Endothelial cell (in vitro differentiated cells): ENCODE data around the gene THSD7A. TPM values are rescaled to one million over a fixed set of nuclear protein-coding genes. Genes with fewer than 3 reads are reported as not detected.
A peak's percentile ranks its signal among the peaks of the same experiment; 100 is the strongest.

ENCODE experiments used
- DNase-seq: peaks from one replicate; pipeline ENCODE4 v3.0.0; 2021; ENCODE audit warnings: low spot score
- H3K27ac Mint-ChIP-seq: one replicate; pipeline ENCODE4 v1.8.0; 2021; ENCODE audit warnings: mixed read lengths, inconsistent platforms; ENCODE audit not compliant: unreplicated experiment
- H3K27me3 Mint-ChIP-seq: one replicate; pipeline ENCODE4 v1.8.0; 2021; ENCODE audit warnings: mild to moderate bottlenecking, moderate library complexity, mixed read lengths, inconsistent platforms; ENCODE audit not compliant: unreplicated experiment
- H3K36me3 Mint-ChIP-seq: one replicate; pipeline ENCODE4 v1.8.0; 2021; ENCODE audit warnings: mild to moderate bottlenecking, low read depth, mixed read lengths, inconsistent platforms; ENCODE audit not compliant: unreplicated experiment
- H3K4me1 Mint-ChIP-seq: one replicate; pipeline ENCODE4 v1.8.0; 2021; ENCODE audit warnings: mild to moderate bottlenecking, mixed read lengths, inconsistent platforms; ENCODE audit not compliant: unreplicated experiment
- H3K4me3 Mint-ChIP-seq: one replicate; pipeline ENCODE4 v1.8.0; 2021; ENCODE audit warnings: mild to moderate bottlenecking, mixed read lengths, inconsistent platforms; ENCODE audit not compliant: unreplicated experiment
- H3K9me3 Mint-ChIP-seq: one replicate; pipeline ENCODE4 v1.8.0; 2021; ENCODE audit warnings: mixed read lengths, inconsistent platforms; ENCODE audit not compliant: unreplicated experiment
- CTCF ChIP-seq: fragments of 200-600 bp; sonication (generic); IDR thresholded peaks from one replicate; pipeline ENCODE4 v1.5.0; 2021; ENCODE audit warnings: antibody characterized with exemption; ENCODE audit not compliant: unreplicated experiment
- total RNA-seq: library from RNA; stranded (reverse); fragmentation: NEBNext Ultra II Directional; extraction: Animal tissue kit (Norgen Biotek cat#: 25700); gene quantifications from one replicate; pipeline ENCODE4 v1.2.1, GENCODE V29; 2021; ENCODE audit not compliant: unreplicated experiment

The THSD7A gene
- total RNA-seq, 1 donor from 2014 or later, result 28.7 TPM

GRCh38 chr7:11655163-11655562, 176.8 kb downstream of the THSD7A start:
- peaks cover 7% of the 10 kb centered on the region for H3K4me1 Mint-ChIP-seq
- H3K4me3 Mint-ChIP-seq, result no peak overlapping the region
- no peaks in the 10 kb centered on the region for H3K9me3 Mint-ChIP-seq
- peak overlapping the region; percentile 22 for H3K27ac Mint-ChIP-seq
- H3K36me3 Mint-ChIP-seq, result no peaks in the 10 kb centered on the region
- DNase-seq, result no peak
- no peak for TF ChIP-seq CTCF
- peaks cover 2% of the 10 kb centered on the region for H3K27me3 Mint-ChIP-seq

GRCh38 chr7:11650500-11650899, 181.5 kb downstream of the THSD7A start:
- no peak overlapping the region for H3K4me3 Mint-ChIP-seq
- H3K4me1 Mint-ChIP-seq, result peaks cover 8% of the 10 kb centered on the region
- no peak overlapping the region for H3K27ac Mint-ChIP-seq
- no peaks in the 10 kb centered on the region for H3K27me3 Mint-ChIP-seq
- no peaks in the 10 kb centered on the region for H3K36me3 Mint-ChIP-seq
- no peak for TF ChIP-seq CTCF
- DNase-seq, result no peak
- H3K9me3 Mint-ChIP-seq, result no peaks in the 10 kb centered on the region

DNA sequence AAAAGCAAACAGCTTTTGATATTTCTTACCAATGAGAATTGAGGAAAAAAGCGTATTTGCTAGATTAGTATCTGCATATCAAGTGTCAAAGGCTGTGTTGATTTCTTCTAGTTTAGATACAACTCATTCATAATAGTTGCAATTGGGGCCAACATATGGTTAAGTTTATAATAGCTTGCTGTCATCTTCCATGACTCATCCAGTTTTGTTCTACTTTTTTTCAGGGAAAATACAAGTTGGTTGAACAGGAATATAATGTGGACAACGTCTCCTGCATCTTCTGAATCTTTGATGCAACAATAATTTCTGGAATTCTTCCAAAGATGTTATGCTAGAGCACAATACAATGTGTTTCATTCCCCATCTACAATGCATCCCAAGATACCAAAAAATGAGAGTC, 182.0 kb downstream of the THSD7A start:
- DNase-seq, result no peak
- H3K27ac Mint-ChIP-seq, result no peak overlapping the region
- H3K4me1 Mint-ChIP-seq, result peaks cover 8% of the 10 kb centered on the region
- no peaks in the 10 kb centered on the region for H3K36me3 Mint-ChIP-seq
- H3K27me3 Mint-ChIP-seq, result no peaks in the 10 kb centered on the region
- H3K4me3 Mint-ChIP-seq, result no peak overlapping the region
- TF ChIP-seq CTCF, result no peak
- no peaks in the 10 kb centered on the region for H3K9me3 Mint-ChIP-seq

DNA sequence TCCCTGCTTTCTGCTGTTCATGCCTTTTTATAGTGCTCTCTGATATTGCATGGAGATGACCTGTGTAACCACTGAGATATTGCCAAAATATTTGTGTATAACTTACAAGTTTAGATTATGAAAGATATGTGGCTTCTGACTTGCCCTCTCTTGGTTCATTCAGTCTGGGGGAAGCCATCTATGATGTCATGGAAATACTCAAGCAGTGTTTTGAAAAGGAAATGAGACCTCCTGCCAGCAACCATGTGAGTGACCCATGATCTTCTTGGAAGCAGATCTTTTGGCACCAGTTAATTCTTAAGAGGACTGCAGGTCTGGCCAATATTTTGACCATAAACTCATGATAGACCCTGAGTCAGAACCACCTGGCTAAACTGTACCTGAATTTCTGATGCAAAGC, 183.0 kb downstream of the THSD7A start:
- TF ChIP-seq CTCF, result no peak
- Mint-ChIP-seq H3K4me3 (no peak overlapping the region), H3K27ac (no peak overlapping the region), H3K36me3 (no peaks in the 10 kb centered on the region), H3K27me3 (no peaks in the 10 kb centered on the region), H3K4me1 (peaks cover 8% of the 10 kb centered on the region), H3K9me3 (no peaks in the 10 kb centered on the region)
- no peak for DNase-seq

DNA sequence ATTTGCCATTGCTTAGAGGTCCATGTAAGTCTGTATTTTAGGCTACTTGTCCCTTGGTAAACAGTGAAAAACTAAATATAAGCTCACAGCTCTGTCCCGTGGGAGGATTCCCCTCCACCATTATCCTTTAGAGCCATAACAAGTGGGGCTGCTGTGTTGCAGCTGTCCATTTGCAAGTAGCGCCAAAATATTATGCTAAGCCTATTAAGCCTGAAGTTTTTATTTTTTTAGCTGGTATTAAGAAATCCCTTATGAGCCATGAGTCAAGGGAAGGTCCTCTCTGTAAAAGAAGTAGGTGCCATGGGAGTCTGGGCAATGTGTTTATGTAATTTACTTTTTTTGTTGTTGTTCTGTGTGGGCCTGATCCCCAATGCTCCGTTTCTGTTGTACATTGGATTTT, 183.9 kb downstream of the THSD7A start:
- no peak overlapping the region for H3K27ac Mint-ChIP-seq
- H3K36me3 Mint-ChIP-seq, result no peaks in the 10 kb centered on the region
- no peak for TF ChIP-seq CTCF

More for the DNA sequence above, 183.9 kb downstream of the THSD7A start:
- Mint-ChIP-seq H3K27me3 (no peaks in the 10 kb centered on the region), H3K4me3 (no peak overlapping the region), H3K4me1 (peaks cover 5% of the 10 kb centered on the region), H3K9me3 (no peaks in the 10 kb centered on the region)
- no peak for DNase-seq
